ENCODE measurements around the gene CHRNA10. TPM values are rescaled to one million over a fixed set of nuclear protein-coding genes. Genes with fewer than 3 reads are reported as not detected.

Gene CHRNA10
- total RNA-seq = 1 to 10 TPM; 1.5 to 5.0 (median 2.9) TPM
- polyA plus RNA-seq = 1 to 10 TPM in 2 of 3 donors, under 1 TPM in 1; 0.85 to 1.8 (median 1.7) TPM
- long read RNA-seq, donor 1 = 0 reads
- long read RNA-seq, donor 2 = 0 reads

GRCh38 chr11:3671334-3672254 is at the start of gene CHRNA10:
TSS of gene CHRNA10 (minus strand) at chr11:3671384. CDS start at chr11:3671312, 72 bp downstream.
- Histone ChIP-seq H3K9me3 (no peaks in the 10 kb centered on the region), H3K27me3 (replicated peaks in 1 of 7) (no peaks in the 10 kb centered on the region), H3K4me1 (no peaks in the 10 kb centered on the region), H3K36me3 (peaks cover 5 to 100% (median 97%) of the 10 kb centered on the region in 6 donors), H3K4me3 (no peak within 1 kb of the TSS), H3K27ac (no peak within 1 kb of the TSS)
- intact Hi-C loops (cut with DNase I; ENCODE audit: low total_unique reads) = no loop called here
- 81 to 92% (median 88%) methylated on average over 9 of the region's 9 CpGs for WGBS, 5 donors
- TF ChIP-seq CTCF (IDR thresholded peaks at IDR 0.05 in 8 of 11, conservative IDR thresholded peaks at IDR 0.05 in 3 of 11) (no peak), POLR2AphosphoS5 (IDR thresholded peaks at IDR 0.05) (no peak)
- no peak for DNase-seq

GRCh38 chr11:3712274-3712673 is 41.1 kb upstream of the CHRNA10 start:
- H3K9me3 ChIP-seq = no peaks in the 10 kb centered on the region
- H3K4me3 ChIP-seq = no peak overlapping the region
- peaks cover 0 to 5% (median 0%) of the 10 kb centered on the region in 6 donors for H3K4me1 ChIP-seq
- no peak for TF ChIP-seq CTCF (IDR thresholded peaks at IDR 0.05 in 8 of 11, conservative IDR thresholded peaks at IDR 0.05 in 3 of 11)
- DNase-seq = no peak
- intact Hi-C loops (cut with DNase I; ENCODE audit: low total_unique reads) = loop anchor here (10.0 kb wide), 1 partner anchor 63 kb away; no protein-coding TSS in a partner anchor
- H3K27me3 ChIP-seq (replicated peaks in 1 of 7) = no peaks in the 10 kb centered on the region
- peaks cover 16 to 98% (median 87%) of the 10 kb centered on the region in 6 donors for H3K36me3 ChIP-seq
- WGBS, 5 donors = 93 to 96% (median 94%) methylated on average over 6 of the region's 6 CpGs
- no peak overlapping the region for H3K27ac ChIP-seq

DNA sequence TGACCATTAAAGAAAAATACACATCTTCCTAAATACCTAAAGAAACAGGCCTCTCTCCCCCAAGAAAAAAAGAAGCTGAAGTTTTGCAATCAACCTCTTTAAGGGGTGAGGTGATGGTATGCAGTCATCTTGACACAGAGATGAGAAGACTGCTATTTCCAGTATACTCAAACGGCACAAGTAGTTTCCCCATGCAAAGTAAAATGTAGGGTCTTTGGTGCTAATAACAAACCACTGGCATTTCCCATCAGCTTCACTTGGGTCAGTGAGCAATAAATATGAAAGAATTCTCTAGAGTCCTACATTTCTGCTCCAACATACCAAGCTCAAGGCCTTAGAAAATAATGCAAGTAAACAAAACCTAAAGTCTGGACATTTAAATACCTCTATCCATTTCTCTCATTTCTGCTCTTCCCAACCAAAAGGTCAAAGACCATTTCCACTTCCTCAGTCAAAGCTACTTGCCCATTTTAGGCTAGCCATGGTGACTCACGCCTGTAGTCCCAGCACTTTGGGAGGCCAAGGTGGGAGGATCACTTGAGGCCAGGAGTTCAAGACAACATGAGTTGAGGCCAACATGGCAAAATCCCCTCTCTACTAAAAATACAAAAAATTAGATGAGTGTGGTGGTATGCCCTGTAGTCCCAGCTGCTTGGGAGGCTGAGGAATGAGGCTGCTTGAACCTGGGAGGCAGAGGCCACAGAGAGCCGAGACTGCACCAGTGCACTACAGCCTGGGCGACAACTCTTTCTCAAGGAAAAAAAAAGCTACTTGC is 39.5 kb upstream of the CHRNA10 start:
- intact Hi-C loops (cut with DNase I; ENCODE audit: low total_unique reads) = loop anchor here (10.0 kb wide), 1 partner anchor 64 kb away; no protein-coding TSS in a partner anchor
- 84 to 94% (median 90%) methylated on average over 4 of the region's 4 CpGs for WGBS, 5 donors
- Histone ChIP-seq H3K27me3 (replicated peaks in 1 of 7) (no peaks in the 10 kb centered on the region), H3K4me1 (peaks cover 0 to 5% (median 0%) of the 10 kb centered on the region in 6 donors), H3K9me3 (no peaks in the 10 kb centered on the region), H3K36me3 (peaks cover 11 to 98% (median 83%) of the 10 kb centered on the region in 6 donors), H3K27ac (no peak overlapping the region), H3K4me3 (no peak overlapping the region)
- no peak for TF ChIP-seq CTCF (IDR thresholded peaks at IDR 0.05 in 8 of 11, conservative IDR thresholded peaks at IDR 0.05 in 3 of 11)
- TF ChIP-seq POLR2AphosphoS5 (IDR thresholded peaks at IDR 0.05) = no peak
- TF ChIP-seq POLR2A (IDR thresholded peaks at IDR 0.05) = no peak
- DNase-seq = no peak

Measured in spleen (tissue), 13 donors.